SU-DHL-6 (cell line): ENCODE results near the gene ZNF343.

Source experiments
- H2AFZ ChIP-seq: fragments of 200-600 bp; sonication (generic); 2 replicates; pipeline ENCODE4 v1.6.1; 2014; ENCODE audit warnings: low read depth, mild to moderate bottlenecking, moderate library complexity, mixed read lengths, antibody characterized with exemption, low read length; ENCODE audit not compliant: severe bottlenecking
- H3F3A ChIP-seq: fragments of 200-600 bp; shearing (Covaris generic); 2 replicates; pipeline ENCODE4 v1.6.0; 2016; ENCODE audit warnings: antibody characterized with exemption, mild to moderate bottlenecking; ENCODE audit not compliant: insufficient read depth
- H3K27ac ChIP-seq: fragments of 200-600 bp; sonication (generic); 2 replicates; pipeline ENCODE4 v1.5.1; 2016; ENCODE audit warnings: low read depth, mild to moderate bottlenecking, low read length, moderate library complexity, mixed read lengths
- H3K27me3 ChIP-seq: fragments of 200-600 bp; sonication (generic), shearing (Covaris generic); 2 replicates; pipeline ENCODE4 v1.6.0; 2014; ENCODE audit warnings: mild to moderate bottlenecking, low read length
- H3K36me3 ChIP-seq: fragments of 200-600 bp; sonication (generic); 2 replicates; pipeline ENCODE4 v1.6.1; 2014; ENCODE audit warnings: mild to moderate bottlenecking, low read length, mixed read lengths
- H3K4me2 ChIP-seq: fragments of 300-600, 200-600 bp; shearing (Covaris generic), sonication (generic); 2 replicates; pipeline ENCODE4 v1.6.0; 2014; ENCODE audit warnings: low read length, low read depth, mild to moderate bottlenecking; ENCODE audit not compliant: poor library complexity, severe bottlenecking
- H3K4me3 ChIP-seq: fragments of 200-600 bp; sonication (generic); 2 replicates; pipeline ENCODE4 v1.5.1; 2014; ENCODE audit warnings: antibody characterized with exemption, low read length, mild to moderate bottlenecking, mixed read lengths; ENCODE audit not compliant: insufficient read depth, poor library complexity, severe bottlenecking
- H3K79me2 ChIP-seq: fragments of 200-600 bp; sonication (generic); 2 replicates; pipeline ENCODE4 v1.6.1; 2014; ENCODE audit warnings: mild to moderate bottlenecking, low read length, moderate library complexity; ENCODE audit not compliant: insufficient read depth
- H3K9ac ChIP-seq: fragments of 200-600 bp; sonication (generic); 2 replicates; pipeline ENCODE4 v1.7.0; 2014; ENCODE audit warnings: mild to moderate bottlenecking, low read length
- H3K9me2 ChIP-seq: fragments of 200-600 bp; sonication (generic); replicated peaks from 2 replicates; pipeline ENCODE4 v1.6.1; 2014; ENCODE audit warnings: low read length; ENCODE audit not compliant: insufficient read depth
- H3K9me3 ChIP-seq: fragments of 200-600 bp; sonication (generic); 2 replicates; pipeline ENCODE4 v1.6.1; 2014; ENCODE audit warnings: low read length, mixed read lengths; ENCODE audit not compliant: insufficient read depth
- H4K20me1 ChIP-seq: fragments of 200-600 bp; sonication (generic); 2 replicates; pipeline ENCODE4 v1.6.1; 2014; ENCODE audit warnings: low read depth, mild to moderate bottlenecking, antibody characterized with exemption, low read length, moderate library complexity, mixed read lengths
- CTCF ChIP-seq: fragments of 200-600 bp; sonication (generic); IDR thresholded peaks from one replicate; pipeline ENCODE4 v1.5.1; 2017; ENCODE audit warnings: antibody characterized with exemption, mild to moderate bottlenecking, low read length, moderate library complexity; ENCODE audit not compliant: insufficient read depth, poor library complexity, severe bottlenecking
- EZH2phosphoT487 ChIP-seq: fragments of 200-600 bp; sonication (generic), shearing (Covaris generic); conservative IDR thresholded peaks from 2 replicates; pipeline ENCODE4 v1.6.1; 2018; ENCODE audit warnings: mild to moderate bottlenecking, antibody characterized with exemption, low read length, moderate library complexity, mixed read lengths

ZNF343 gene

GRCh38 chr20:2476742-2477615, 31.7 kb downstream of the ZNF343 start:
- Histone ChIP-seq H3K36me3 (no peaks in the 10 kb centered on the region), H4K20me1 (no peaks in the 10 kb centered on the region), H3K9me2 (no peaks in the 10 kb centered on the region), H3K27me3 (no peaks in the 10 kb centered on the region), H3K9ac (no peak overlapping the region), H3K27ac (no peak overlapping the region), H3K4me2 (no peak overlapping the region), H3K4me3 (no peak overlapping the region), H3F3A (no peaks in the 10 kb centered on the region), H2AFZ (no peak overlapping the region), H3K9me3 (no peaks in the 10 kb centered on the region), H3K79me2 (no peaks in the 10 kb centered on the region)
- TF ChIP-seq CTCF (no peak), EZH2phosphoT487 (no peak)

GRCh38 chr20:2475850-2476741, 32.6 kb downstream of the ZNF343 start:
- Histone ChIP-seq H3K36me3 (no peaks in the 10 kb centered on the region), H3K9me3 (no peaks in the 10 kb centered on the region), H2AFZ (no peak overlapping the region), H3F3A (peaks cover 2% of the 10 kb centered on the region; the same call in 1 of the 2 replicates), H3K4me2 (no peak overlapping the region), H3K27me3 (no peaks in the 10 kb centered on the region), H3K9ac (no peak overlapping the region), H3K9me2 (no peaks in the 10 kb centered on the region), H3K79me2 (no peaks in the 10 kb centered on the region), H3K4me3 (no peak overlapping the region), H3K27ac (no peak overlapping the region), H4K20me1 (no peaks in the 10 kb centered on the region)
- no peak for TF ChIP-seq EZH2phosphoT487
- TF ChIP-seq CTCF, result no peak

GRCh38 chr20:2473516-2473915, 35.2 kb downstream of the ZNF343 start:
- H4K20me1 ChIP-seq, result peaks cover 8% of the 10 kb centered on the region
- H3K27me3 ChIP-seq, result no peaks in the 10 kb centered on the region
- no peak overlapping the region for H3K4me2 ChIP-seq
- H3K9me2 ChIP-seq, result no peaks in the 10 kb centered on the region
- peaks cover 12% of the 10 kb centered on the region for H3F3A ChIP-seq
- H3K79me2 ChIP-seq, result peaks cover 21% of the 10 kb centered on the region
- TF ChIP-seq CTCF (no peak), EZH2phosphoT487 (no peak)
- H3K9ac ChIP-seq, result no peak overlapping the region
- no peak overlapping the region for H3K4me3 ChIP-seq
- H3K27ac ChIP-seq, result no peak overlapping the region
- H3K36me3 ChIP-seq, result peaks cover 10% of the 10 kb centered on the region; the same call in 1 of the 2 replicates
- H3K9me3 ChIP-seq, result no peaks in the 10 kb centered on the region
- H2AFZ ChIP-seq, result no peak overlapping the region
